CD14-positive monocyte (primary cell): ENCODE measurements around the gene PQBP1. TPM values are rescaled to one million over a fixed set of nuclear protein-coding genes. Genes with fewer than 3 reads are reported as not detected.
A peak's percentile ranks its signal among the peaks of the same experiment; 100 is the strongest.

ENCODE experiments used
- DNase-seq, 3 donors: peaks; one replicate each; pipeline ENCODE4 v3.0.0-alpha.2; 2011 to 2022
- H2AFZ ChIP-seq: 2 replicates; pipeline ENCODE4 v1.6.0; 2012; ENCODE audit warnings: mild to moderate bottlenecking, low read depth, low read length, inconsistent platforms; ENCODE audit not compliant: insufficient read depth, poor library complexity, severe bottlenecking
- H3K27ac ChIP-seq, 2 donors: 1 replicate in 1 of 2; 2 replicates in 1 of 2; pipeline ENCODE4 v1.5.1; 2012 to 2013; ENCODE audit warnings: low read length in 2 of 2, control low read depth in 1 of 2, inconsistent platforms in 1 of 2, low read depth in 1 of 2, mild to moderate bottlenecking in 1 of 2
- H3K27me3 ChIP-seq, 2 donors: one replicate each; pipeline versions ENCODE4 v1.6.0 to v1.6.1; 2011 to 2013; ENCODE audit warnings: low read length in 2 of 2; ENCODE audit not compliant: control insufficient read depth in 2 of 2, insufficient read depth in 2 of 2
- H3K36me3 ChIP-seq, 2 donors: replicated peaks in 1 of 2; 1 replicate in 1 of 2; 2 replicates in 1 of 2; pipeline versions ENCODE4 v1.5.1 to v1.6.1; 2012 to 2013; ENCODE audit warnings: low read length in 2 of 2, control low read depth in 1 of 2, inconsistent platforms in 1 of 2, mild to moderate bottlenecking in 1 of 2; ENCODE audit not compliant: insufficient read depth in 2 of 2, control insufficient read depth in 1 of 2
- H3K4me1 ChIP-seq, 2 donors: 1 replicate in 1 of 2; 2 replicates in 1 of 2; pipeline versions ENCODE4 v1.5.1 to v1.6.1; 2012 to 2013; ENCODE audit warnings: low read length in 2 of 2, control low read depth in 1 of 2, inconsistent platforms in 1 of 2, mild to moderate bottlenecking in 1 of 2, moderate library complexity in 1 of 2; ENCODE audit not compliant: insufficient read depth in 2 of 2, control insufficient read depth in 1 of 2
- H3K4me2 ChIP-seq: replicated peaks from 2 replicates; pipeline ENCODE3; 2012; ENCODE audit warnings: low read length, moderate library complexity, mild to moderate bottlenecking; ENCODE audit not compliant: poor library complexity, severe bottlenecking; ENCODE audit errors: extremely low read depth
- H3K4me3 ChIP-seq, 3 experiments: fragments of 200-600 bp in 1 of 3; sonication (generic) in 1 of 3; replicated peaks in 1 of 3; 1 replicate in 2 of 3; 2 replicates in 1 of 3; pipeline ENCODE4 v1.5.1; 2011 to 2013; ENCODE audit warnings: low read length in 3 of 3, mild to moderate bottlenecking in 3 of 3, control low read depth in 2 of 3, low read depth in 2 of 3, inconsistent platforms in 1 of 3, moderate library complexity in 1 of 3
- H3K79me2 ChIP-seq: 2 replicates; pipeline ENCODE4 v1.6.0; 2012; ENCODE audit warnings: mild to moderate bottlenecking, control low read depth, inconsistent platforms, low read length, moderate library complexity; ENCODE audit not compliant: insufficient read depth
- H3K9ac ChIP-seq: 2 replicates; pipeline ENCODE4 v1.6.0; 2017; ENCODE audit warnings: low read length, mild to moderate bottlenecking; ENCODE audit not compliant: insufficient read depth, poor library complexity, severe bottlenecking
- H3K9me3 ChIP-seq, 2 donors: replicated peaks in 1 of 2; 1 replicate in 1 of 2; 2 replicates in 1 of 2; pipeline versions ENCODE4 v1.5.1 to v1.6.1; 2012 to 2013; ENCODE audit warnings: low read length in 2 of 2, control low read depth in 1 of 2; ENCODE audit not compliant: control insufficient read depth in 1 of 2, insufficient read depth in 1 of 2
- H4K20me1 ChIP-seq: 2 replicates; pipeline ENCODE4 v1.6.0; 2012; ENCODE audit warnings: mild to moderate bottlenecking, low read length, control low read depth, moderate library complexity; ENCODE audit not compliant: insufficient read depth
- H3K27ac Mint-ChIP-seq, 7 donors: one replicate each; pipeline ENCODE4 v1.8.0; 2020; ENCODE audit warnings: mild to moderate bottlenecking in 7 of 7, mixed read lengths in 7 of 7, moderate library complexity in 6 of 7, inconsistent platforms in 2 of 7
- H3K27me3 Mint-ChIP-seq, 3 donors: one replicate each; pipeline ENCODE4 v1.8.0; 2021 to 2022; ENCODE audit warnings: low read depth in 3 of 3, mild to moderate bottlenecking in 3 of 3, mixed read lengths in 3 of 3, moderate library complexity in 3 of 3, inconsistent platforms in 1 of 3
- H3K36me3 Mint-ChIP-seq, 2 donors: one replicate each; pipeline ENCODE4 v1.8.0; 2020; ENCODE audit warnings: mixed read lengths in 2 of 2, inconsistent platforms in 1 of 2, mild to moderate bottlenecking in 1 of 2
- H3K4me1 Mint-ChIP-seq: one replicate; pipeline ENCODE4 v1.8.0; 2020; ENCODE audit warnings: mild to moderate bottlenecking, mixed read lengths
- H3K4me3 Mint-ChIP-seq, 2 donors: one replicate each; pipeline ENCODE4 v1.8.0; 2020; ENCODE audit warnings: mild to moderate bottlenecking in 2 of 2, mixed read lengths in 2 of 2, moderate library complexity in 1 of 2
- H3K9me3 Mint-ChIP-seq, 7 donors: one replicate each; pipeline ENCODE4 v1.8.0; 2020 to 2022; ENCODE audit warnings: mixed read lengths in 7 of 7, mild to moderate bottlenecking in 6 of 7, moderate library complexity in 6 of 7, inconsistent platforms in 2 of 7
- WGBS: methylation state at CpG from one replicate; pipeline ENCODE4 v1.1.5; 2013; ENCODE audit warnings: missing lambda C conversion rate; ENCODE audit not compliant: insufficient coverage; 5-methylcytosine and 5-hydroxymethylcytosine counted together
- intact Hi-C, 2 donors: fragments of 100-400 bp; cut with micrococcal nuclease; formaldehyde crosslinking; loops; one replicate each; pipeline versions ENCODE4 v1.15.0 to v1.15.1; 2023
- polyA plus RNA-seq, 3 donors: library from polyadenylated mRNA; depleted of rRNA in 1 of 3; unstranded in 2 of 3; stranded (reverse) in 1 of 3; fragments of 300-500 nt in 2 of 3; fragments of >200 nt in 1 of 3; fragmentation: Illumina TruSeq in 2 of 3; gene quantifications; 1 replicate in 2 of 3; 2 replicates in 1 of 3; pipeline ENCODE4 v1.2.3, GENCODE V29; 2012 to 2021
- TF ChIP-seq, protein P1 (sequence below): fragments of 200-600 bp; IDR thresholded peaks from one replicate; pipeline ENCODE4 v1.8.0; 2022; ENCODE audit warnings: antibody characterized with exemption, mild to moderate bottlenecking

PQBP1 gene
- polyA plus RNA-seq, 3 donors: 71.7 to 129 (median 78.3) TPM

- Histone ChIP-seq H3K27ac (no peak overlapping the region), H4K20me1 (no peaks in the 10 kb centered on the region), H3K27me3 (no peaks in the 10 kb centered on the region), H2AFZ (no peak overlapping the region), H3K9me3 (no peaks in the 10 kb centered on the region), H3K4me1 (peaks cover 24 to 27% of the 10 kb centered on the region in 2 donors), H3K4me2 (no peak overlapping the region), H3K4me3 (no peak overlapping the region), H3K36me3 (peaks cover 24 to 33% of the 10 kb centered on the region in 2 donors), H3K9ac (no peak overlapping the region), H3K79me2 (peaks cover 10% of the 10 kb centered on the region)
- Mint-ChIP-seq H3K9me3 (peaks cover 0 to 9% (median 2%) of the 10 kb centered on the region in 7 donors), H3K4me1 (peaks cover 26% of the 10 kb centered on the region), H3K36me3 (peaks cover 27 to 37% of the 10 kb centered on the region in 2 donors), H3K4me3 (no peak overlapping the region), H3K27ac (peak overlapping the region in 2 of 7 donors; percentile 49 to 90), H3K27me3 (peaks cover 0 to 12% (median 0%) of the 10 kb centered on the region in 3 donors)
- no peak for DNase-seq
- TF ChIP-seq, protein P1, sequence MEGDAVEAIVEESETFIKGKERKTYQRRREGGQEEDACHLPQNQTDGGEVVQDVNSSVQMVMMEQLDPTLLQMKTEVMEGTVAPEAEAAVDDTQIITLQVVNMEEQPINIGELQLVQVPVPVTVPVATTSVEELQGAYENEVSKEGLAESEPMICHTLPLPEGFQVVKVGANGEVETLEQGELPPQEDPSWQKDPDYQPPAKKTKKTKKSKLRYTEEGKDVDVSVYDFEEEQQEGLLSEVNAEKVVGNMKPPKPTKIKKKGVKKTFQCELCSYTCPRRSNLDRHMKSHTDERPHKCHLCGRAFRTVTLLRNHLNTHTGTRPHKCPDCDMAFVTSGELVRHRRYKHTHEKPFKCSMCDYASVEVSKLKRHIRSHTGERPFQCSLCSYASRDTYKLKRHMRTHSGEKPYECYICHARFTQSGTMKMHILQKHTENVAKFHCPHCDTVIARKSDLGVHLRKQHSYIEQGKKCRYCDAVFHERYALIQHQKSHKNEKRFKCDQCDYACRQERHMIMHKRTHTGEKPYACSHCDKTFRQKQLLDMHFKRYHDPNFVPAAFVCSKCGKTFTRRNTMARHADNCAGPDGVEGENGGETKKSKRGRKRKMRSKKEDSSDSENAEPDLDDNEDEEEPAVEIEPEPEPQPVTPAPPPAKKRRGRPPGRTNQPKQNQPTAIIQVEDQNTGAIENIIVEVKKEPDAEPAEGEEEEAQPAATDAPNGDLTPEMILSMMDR: no peak
- 60% methylated on average over 1 of the region's 4 CpGs for WGBS
- intact Hi-C loops: no loop called here
Measured at GRCh38 chrX:48920718-48921104, 23.0 kb downstream of the PQBP1 start.

DNA sequence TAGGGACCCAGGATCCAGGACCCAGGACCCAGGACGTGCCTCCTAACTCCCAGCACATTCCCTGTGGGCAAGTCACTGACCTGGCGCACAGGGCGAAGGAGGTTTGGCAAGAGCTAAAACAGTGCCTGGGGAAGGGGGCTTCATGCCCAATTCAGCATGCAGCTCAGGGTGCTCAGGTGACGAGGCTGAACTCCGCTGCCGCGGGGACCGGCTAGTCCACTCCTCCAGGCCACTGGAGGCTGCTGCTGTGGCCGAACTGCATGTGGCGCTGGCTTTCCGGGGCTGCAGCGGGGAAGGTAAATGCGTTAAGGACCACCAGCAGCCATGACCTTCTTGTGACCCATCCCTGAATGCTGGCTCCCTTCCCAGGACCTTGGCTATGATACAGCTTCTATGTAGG is 26.0 kb downstream of the PQBP1 start:
- no peak overlapping the region for H3K27ac ChIP-seq
- H3K36me3 Mint-ChIP-seq: peaks cover 42 to 59% of the 10 kb centered on the region in 2 donors
- peaks cover 9 to 10% of the 10 kb centered on the region in 2 donors for H3K4me1 ChIP-seq
- no peak overlapping the region for H3K9ac ChIP-seq
- no peaks in the 10 kb centered on the region for H3K27me3 ChIP-seq
- H3K36me3 ChIP-seq: peaks cover 36 to 58% of the 10 kb centered on the region in 2 donors
- H3K9me3 ChIP-seq: no peaks in the 10 kb centered on the region
- intact Hi-C loops: no loop called here
- no peak overlapping the region for H3K4me2 ChIP-seq
- H3K27ac Mint-ChIP-seq: no peak overlapping the region
- no peak overlapping the region for H2AFZ ChIP-seq
- WGBS: 100% methylated on average over 3 of the region's 13 CpGs
- H3K4me3 Mint-ChIP-seq: no peak overlapping the region
- H3K4me3 ChIP-seq: no peak overlapping the region
- TF ChIP-seq, protein P1: no peak
- peaks cover 7% of the 10 kb centered on the region for H4K20me1 ChIP-seq
- H3K9me3 Mint-ChIP-seq: peaks cover 0 to 2% (median 0%) of the 10 kb centered on the region in 7 donors
- H3K79me2 ChIP-seq: no peaks in the 10 kb centered on the region
- H3K4me1 Mint-ChIP-seq: peaks cover 16% of the 10 kb centered on the region
- peaks cover 0 to 6% (median 0%) of the 10 kb centered on the region in 3 donors for H3K27me3 Mint-ChIP-seq
- no peak for DNase-seq
